CD4-positive, alpha-beta T cell (primary cell): Measurements from ENCODE around the gene SYNE1. TPM values are rescaled to one million over a fixed set of nuclear protein-coding genes. Genes with fewer than 3 reads are reported as not detected.

Experiments
- ATAC-seq: fragments of 200-7000 bp; cut with Tn5 transposase; one replicate; pipeline ENCODE4 v1.10.0; 2022; ENCODE audit warnings: mild to moderate bottlenecking; ENCODE audit not compliant: poor library complexity
- CTCF ChIA-PET: fragments of 350-600 bp; sonication (Branson Sonifier 250); formaldehyde crosslinking; loops from one replicate; lab custom pipeline; 2021; ENCODE audit warnings: antibody characterized with exemption, inconsistent platforms; lab: Charles Lee
- POLR2A ChIA-PET: fragments of 350-600 bp; sonication (Branson Sonifier 250); formaldehyde crosslinking; loops from one replicate; lab custom pipeline; 2021; ENCODE audit warnings: antibody characterized with exemption, inconsistent platforms; lab: Charles Lee
- DNase-seq, 14 experiments: peaks; one replicate each; pipeline ENCODE4 v3.0.0-alpha.2; 2013 to 2020; ENCODE audit warnings: mixed read lengths in 2 of 14
- H3K27ac ChIP-seq, 2 donors: one replicate each; pipeline versions ENCODE4 v1.5.1 to v1.7.0; 2013; ENCODE audit warnings: low read length in 2 of 2, low read depth in 1 of 2, mild to moderate bottlenecking in 1 of 2
- H3K27me3 ChIP-seq, 2 experiments: 1 replicate in 1 of 2; 2 replicates in 1 of 2; pipeline versions ENCODE4 v1.6.1 to v1.7.0; 2013; ENCODE audit warnings: low read length in 2 of 2, control low read depth in 1 of 2, mild to moderate bottlenecking in 1 of 2, moderate library complexity in 1 of 2; ENCODE audit not compliant: insufficient read depth in 2 of 2, control insufficient read depth in 1 of 2
- H3K36me3 ChIP-seq: one replicate; pipeline ENCODE4 v1.6.1; 2013; ENCODE audit warnings: low read length, control low read depth; ENCODE audit not compliant: insufficient read depth
- H3K4me1 ChIP-seq: one replicate; pipeline ENCODE4 v1.6.1; 2013; ENCODE audit warnings: low read length, control low read depth; ENCODE audit not compliant: insufficient read depth
- H3K4me3 ChIP-seq: one replicate; pipeline ENCODE4 v1.5.1; 2013; ENCODE audit warnings: mild to moderate bottlenecking, low read length, moderate library complexity
- H3K9me3 ChIP-seq, 2 experiments: 1 replicate in 1 of 2; 2 replicates in 1 of 2; pipeline versions ENCODE4 v1.6.1 to v1.7.0; 2013; ENCODE audit warnings: low read length in 2 of 2, mild to moderate bottlenecking in 2 of 2, control low read depth in 1 of 2, moderate library complexity in 1 of 2; ENCODE audit not compliant: control insufficient read depth in 1 of 2, insufficient read depth in 1 of 2
- H3K27ac Mint-ChIP-seq: one replicate; pipeline ENCODE4 v1.8.0; 2020; ENCODE audit warnings: mixed read lengths
- H3K27me3 Mint-ChIP-seq: one replicate; pipeline ENCODE4 v1.8.0; 2021; ENCODE audit warnings: mixed read lengths
- H3K36me3 Mint-ChIP-seq: one replicate; pipeline ENCODE4 v1.8.0; 2021; ENCODE audit warnings: low read depth, mixed read lengths
- H3K4me1 Mint-ChIP-seq: one replicate; pipeline ENCODE4 v1.8.0; 2021; ENCODE audit warnings: low read depth, mixed read lengths
- H3K4me3 Mint-ChIP-seq: one replicate; pipeline ENCODE4 v1.8.0; 2020; ENCODE audit warnings: mild to moderate bottlenecking, mixed read lengths
- H3K9me3 Mint-ChIP-seq: one replicate; pipeline ENCODE4 v1.8.0; 2020; ENCODE audit warnings: mixed read lengths
- intact Hi-C, 2 experiments: fragments of 100-400 bp; cut with DNase I in 1 of 2; cut with micrococcal nuclease in 1 of 2; formaldehyde crosslinking; loops; one replicate each; pipeline versions ENCODE4 v1.15.1 to v1.9.0; 2023 to 2025; cut with DNase I, micrococcal nuclease
- total RNA-seq, 174 experiments: library from RNA in 2 of 174; stranded (reverse) in 2 of 174; gene quantifications; one replicate each; pipeline ENCODE4 v1.2.3 and lab custom pipeline; 2021 to 2026
- TF ChIP-seq, protein P1 (sequence below): fragments of 200-600 bp; IDR thresholded peaks from one replicate; pipeline ENCODE4 v1.8.0; 2022; ENCODE audit warnings: antibody characterized with exemption, mild to moderate bottlenecking

Gene SYNE1
- total RNA-seq, 2 experiments from 2014 or later: 94.9 to 108 TPM

DNA sequence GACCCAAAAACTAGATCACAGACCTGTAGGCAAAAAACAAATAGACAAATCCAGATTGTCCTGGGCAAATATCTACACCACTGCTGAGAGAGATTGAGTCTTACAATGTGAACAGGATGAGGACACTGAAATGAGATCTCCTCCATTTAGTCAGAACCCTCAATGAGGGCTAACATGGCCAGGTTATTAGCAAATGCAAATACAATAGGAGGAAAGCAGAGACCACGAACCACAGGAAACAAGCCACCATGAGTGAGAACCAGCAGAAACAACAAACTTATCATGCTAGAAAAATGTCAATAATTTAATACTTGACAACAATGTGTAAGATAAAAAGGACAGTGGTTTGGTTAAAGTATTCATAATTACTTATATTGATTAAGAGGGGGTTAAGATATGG lies 162.8 kb downstream of the SYNE1 start:
- DNase-seq (no peak), ATAC-seq (no peak)
- Histone ChIP-seq H3K27ac (no peak overlapping the region), H3K4me1 (no peaks in the 10 kb centered on the region), H3K9me3 (no peaks in the 10 kb centered on the region), H3K4me3 (no peak overlapping the region), H3K36me3 (no peaks in the 10 kb centered on the region), H3K27me3 (no peaks in the 10 kb centered on the region)
- ChIA-PET POLR2A (no interaction called here), CTCF (no interaction called here)
- Mint-ChIP-seq H3K27ac (no peak overlapping the region), H3K9me3 (no peaks in the 10 kb centered on the region), H3K27me3 (peaks cover 5% of the 10 kb centered on the region), H3K4me1 (no peaks in the 10 kb centered on the region), H3K36me3 (no peaks in the 10 kb centered on the region), H3K4me3 (no peak overlapping the region)
- TF ChIP-seq, protein P1, sequence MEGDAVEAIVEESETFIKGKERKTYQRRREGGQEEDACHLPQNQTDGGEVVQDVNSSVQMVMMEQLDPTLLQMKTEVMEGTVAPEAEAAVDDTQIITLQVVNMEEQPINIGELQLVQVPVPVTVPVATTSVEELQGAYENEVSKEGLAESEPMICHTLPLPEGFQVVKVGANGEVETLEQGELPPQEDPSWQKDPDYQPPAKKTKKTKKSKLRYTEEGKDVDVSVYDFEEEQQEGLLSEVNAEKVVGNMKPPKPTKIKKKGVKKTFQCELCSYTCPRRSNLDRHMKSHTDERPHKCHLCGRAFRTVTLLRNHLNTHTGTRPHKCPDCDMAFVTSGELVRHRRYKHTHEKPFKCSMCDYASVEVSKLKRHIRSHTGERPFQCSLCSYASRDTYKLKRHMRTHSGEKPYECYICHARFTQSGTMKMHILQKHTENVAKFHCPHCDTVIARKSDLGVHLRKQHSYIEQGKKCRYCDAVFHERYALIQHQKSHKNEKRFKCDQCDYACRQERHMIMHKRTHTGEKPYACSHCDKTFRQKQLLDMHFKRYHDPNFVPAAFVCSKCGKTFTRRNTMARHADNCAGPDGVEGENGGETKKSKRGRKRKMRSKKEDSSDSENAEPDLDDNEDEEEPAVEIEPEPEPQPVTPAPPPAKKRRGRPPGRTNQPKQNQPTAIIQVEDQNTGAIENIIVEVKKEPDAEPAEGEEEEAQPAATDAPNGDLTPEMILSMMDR: no peak
- intact Hi-C loops: no loop called here

GRCh38 chr6:152472325-152472724 lies 164.8 kb downstream of the SYNE1 start:
- H3K27me3 ChIP-seq: no peaks in the 10 kb centered on the region
- H3K4me3 ChIP-seq: no peak overlapping the region
- Mint-ChIP-seq H3K4me1 (no peaks in the 10 kb centered on the region), H3K9me3 (no peaks in the 10 kb centered on the region), H3K36me3 (no peaks in the 10 kb centered on the region), H3K27me3 (peaks cover 5% of the 10 kb centered on the region), H3K4me3 (no peak overlapping the region), H3K27ac (no peak overlapping the region)
- H3K9me3 ChIP-seq: no peaks in the 10 kb centered on the region
- H3K36me3 ChIP-seq: no peaks in the 10 kb centered on the region
- ATAC-seq (no peak), DNase-seq (no peak)
- ChIA-PET CTCF (no interaction called here), POLR2A (no interaction called here)
- H3K27ac ChIP-seq: no peak overlapping the region
- TF ChIP-seq, protein P1: no peak
- no peaks in the 10 kb centered on the region for H3K4me1 ChIP-seq
- intact Hi-C loops: no loop called here

- Histone ChIP-seq H3K27ac (no peak overlapping the region), H3K27me3 (no peaks in the 10 kb centered on the region), H3K4me3 (no peak overlapping the region), H3K4me1 (no peaks in the 10 kb centered on the region), H3K9me3 (no peaks in the 10 kb centered on the region), H3K36me3 (no peaks in the 10 kb centered on the region)
- peaks cover 5% of the 10 kb centered on the region for H3K27me3 Mint-ChIP-seq
- intact Hi-C loops: no loop called here
- H3K4me1 Mint-ChIP-seq: no peaks in the 10 kb centered on the region
- CTCF ChIA-PET: no interaction called here
- TF ChIP-seq, protein P1: no peak
- POLR2A ChIA-PET: interaction anchor here (0.7 kb wide), 1 partner anchor 1196 kb away, joined by 3 read pairs; no protein-coding TSS in a partner anchor
- no peaks in the 10 kb centered on the region for H3K9me3 Mint-ChIP-seq
- H3K4me3 Mint-ChIP-seq: no peak overlapping the region
- H3K36me3 Mint-ChIP-seq: no peaks in the 10 kb centered on the region
- H3K27ac Mint-ChIP-seq: no peak overlapping the region
- DNase-seq: no peak
- ATAC-seq: no peak
Measured at GRCh38 chr6:152471456-152472265, 165.5 kb downstream of the SYNE1 start.
